ENCODE results near the gene PTDSS2. TPM values are rescaled to one million over a fixed set of nuclear protein-coding genes. Genes with fewer than 3 reads are reported as not detected.
A peak's percentile ranks its signal among the peaks of the same experiment; 100 is the strongest.

The PTDSS2 gene
- total and polyA plus RNA-seq, 2 of the 13 experiments (the other 11 are each of a cell fraction or from before 2014, with no cell fraction given): 21.7 to 26.4 TPM

DNA sequence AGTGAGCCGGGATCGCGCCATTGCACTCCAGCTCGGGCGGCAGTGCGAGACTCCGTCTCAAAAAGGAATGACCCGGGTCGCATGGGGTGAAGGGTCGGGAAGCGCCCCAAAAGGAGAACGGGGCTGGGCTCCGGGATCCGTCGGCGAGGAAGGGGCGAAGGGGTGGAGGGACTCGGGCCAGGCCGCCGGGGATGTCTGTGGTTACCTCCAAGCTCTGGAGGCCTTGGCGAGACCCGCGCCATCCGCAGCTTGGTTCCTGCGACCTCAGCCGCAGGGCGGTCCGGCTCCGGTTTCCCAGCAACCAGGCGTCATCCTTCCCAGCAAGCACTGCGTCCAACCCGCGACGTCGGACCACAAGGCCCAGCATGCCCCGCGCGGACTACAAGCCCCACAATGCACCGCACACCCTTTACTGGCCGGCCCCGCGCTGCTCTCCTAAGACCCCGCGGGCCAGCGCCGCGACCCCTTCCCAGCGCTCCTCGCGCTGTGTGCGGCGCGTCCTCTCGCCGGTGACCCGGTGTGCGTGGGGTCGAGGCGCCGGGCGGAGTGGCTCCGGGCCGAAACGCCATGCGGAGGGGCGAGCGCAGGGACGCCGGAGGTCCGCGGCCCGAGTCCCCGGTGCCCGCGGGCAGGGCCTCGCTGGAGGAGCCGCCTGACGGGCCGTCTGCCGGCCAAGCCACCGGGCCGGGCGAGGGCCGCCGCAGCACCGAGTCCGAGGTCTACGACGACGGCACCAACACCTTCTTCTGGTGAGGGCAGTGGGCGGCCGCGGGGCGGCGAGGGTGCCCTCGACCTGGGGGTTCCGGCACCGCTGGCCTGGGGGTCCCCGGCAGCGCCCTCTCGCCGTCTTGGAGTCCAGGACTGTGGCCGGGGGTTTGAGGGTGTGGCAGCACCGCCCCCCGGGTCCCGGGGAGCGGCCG lies at the start of gene PTDSS2 (continued):
- TF ChIP-seq, protein P1, sequence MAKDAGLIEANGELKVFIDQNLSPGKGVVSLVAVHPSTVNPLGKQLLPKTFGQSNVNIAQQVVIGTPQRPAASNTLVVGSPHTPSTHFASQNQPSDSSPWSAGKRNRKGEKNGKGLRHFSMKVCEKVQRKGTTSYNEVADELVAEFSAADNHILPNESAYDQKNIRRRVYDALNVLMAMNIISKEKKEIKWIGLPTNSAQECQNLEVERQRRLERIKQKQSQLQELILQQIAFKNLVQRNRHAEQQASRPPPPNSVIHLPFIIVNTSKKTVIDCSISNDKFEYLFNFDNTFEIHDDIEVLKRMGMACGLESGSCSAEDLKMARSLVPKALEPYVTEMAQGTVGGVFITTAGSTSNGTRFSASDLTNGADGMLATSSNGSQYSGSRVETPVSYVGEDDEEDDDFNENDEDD (CRISPR knock-in tag; IDR thresholded peaks at IDR 0.05; ENCODE audit: borderline replicate concordance): peak; percentile 82
- no peak for TF ChIP-seq TBX3 (IDR thresholded peaks at IDR 0.05; ENCODE audit: borderline replicate concordance)
- TF ChIP-seq, protein P2, sequence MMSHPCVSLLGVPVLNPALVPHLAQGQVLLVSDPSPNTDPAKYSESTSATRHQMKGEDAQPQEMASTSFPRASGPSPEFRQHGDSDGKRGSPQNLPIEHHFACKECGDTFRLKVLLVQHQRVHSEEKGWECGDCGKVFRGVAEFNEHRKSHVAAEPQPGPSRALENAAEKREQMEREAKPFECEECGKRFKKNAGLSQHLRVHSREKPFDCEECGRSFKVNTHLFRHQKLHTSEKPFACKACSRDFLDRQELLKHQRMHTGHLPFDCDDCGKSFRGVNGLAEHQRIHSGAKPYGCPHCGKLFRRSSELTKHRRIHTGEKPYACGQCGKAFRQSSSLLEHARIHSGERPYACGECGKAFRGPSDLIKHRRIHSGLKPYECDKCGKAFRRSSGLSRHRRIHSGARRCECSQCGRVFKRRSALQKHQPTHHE (CRISPR knock-in tag; IDR thresholded peaks at IDR 0.05; ENCODE audit: borderline replicate concordance): peak; percentile 73; the same call in 1 of the 2 replicates
- TF ChIP-seq CHD2 (IDR thresholded peaks at IDR 0.05; ENCODE audit: low read depth, low read length): peak; percentile 57
- TF ChIP-seq ZNF816 (CRISPR knock-in tag; IDR thresholded peaks at IDR 0.05; ENCODE audit: borderline replicate concordance): peak; percentile 52; the same call in 1 of the 2 replicates
- TF ChIP-seq, protein P3, sequence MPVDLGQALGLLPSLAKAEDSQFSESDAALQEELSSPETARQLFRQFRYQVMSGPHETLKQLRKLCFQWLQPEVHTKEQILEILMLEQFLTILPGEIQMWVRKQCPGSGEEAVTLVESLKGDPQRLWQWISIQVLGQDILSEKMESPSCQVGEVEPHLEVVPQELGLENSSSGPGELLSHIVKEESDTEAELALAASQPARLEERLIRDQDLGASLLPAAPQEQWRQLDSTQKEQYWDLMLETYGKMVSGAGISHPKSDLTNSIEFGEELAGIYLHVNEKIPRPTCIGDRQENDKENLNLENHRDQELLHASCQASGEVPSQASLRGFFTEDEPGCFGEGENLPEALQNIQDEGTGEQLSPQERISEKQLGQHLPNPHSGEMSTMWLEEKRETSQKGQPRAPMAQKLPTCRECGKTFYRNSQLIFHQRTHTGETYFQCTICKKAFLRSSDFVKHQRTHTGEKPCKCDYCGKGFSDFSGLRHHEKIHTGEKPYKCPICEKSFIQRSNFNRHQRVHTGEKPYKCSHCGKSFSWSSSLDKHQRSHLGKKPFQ (CRISPR knock-in tag; IDR thresholded peaks at IDR 0.05; ENCODE audit: insufficient replicate concordance): peak; percentile 31
- TF ChIP-seq ZNF652 (CRISPR knock-in tag; IDR thresholded peaks at IDR 0.05; ENCODE audit: borderline replicate concordance, low read depth): peak; percentile 100
- TF ChIP-seq, protein P4, sequence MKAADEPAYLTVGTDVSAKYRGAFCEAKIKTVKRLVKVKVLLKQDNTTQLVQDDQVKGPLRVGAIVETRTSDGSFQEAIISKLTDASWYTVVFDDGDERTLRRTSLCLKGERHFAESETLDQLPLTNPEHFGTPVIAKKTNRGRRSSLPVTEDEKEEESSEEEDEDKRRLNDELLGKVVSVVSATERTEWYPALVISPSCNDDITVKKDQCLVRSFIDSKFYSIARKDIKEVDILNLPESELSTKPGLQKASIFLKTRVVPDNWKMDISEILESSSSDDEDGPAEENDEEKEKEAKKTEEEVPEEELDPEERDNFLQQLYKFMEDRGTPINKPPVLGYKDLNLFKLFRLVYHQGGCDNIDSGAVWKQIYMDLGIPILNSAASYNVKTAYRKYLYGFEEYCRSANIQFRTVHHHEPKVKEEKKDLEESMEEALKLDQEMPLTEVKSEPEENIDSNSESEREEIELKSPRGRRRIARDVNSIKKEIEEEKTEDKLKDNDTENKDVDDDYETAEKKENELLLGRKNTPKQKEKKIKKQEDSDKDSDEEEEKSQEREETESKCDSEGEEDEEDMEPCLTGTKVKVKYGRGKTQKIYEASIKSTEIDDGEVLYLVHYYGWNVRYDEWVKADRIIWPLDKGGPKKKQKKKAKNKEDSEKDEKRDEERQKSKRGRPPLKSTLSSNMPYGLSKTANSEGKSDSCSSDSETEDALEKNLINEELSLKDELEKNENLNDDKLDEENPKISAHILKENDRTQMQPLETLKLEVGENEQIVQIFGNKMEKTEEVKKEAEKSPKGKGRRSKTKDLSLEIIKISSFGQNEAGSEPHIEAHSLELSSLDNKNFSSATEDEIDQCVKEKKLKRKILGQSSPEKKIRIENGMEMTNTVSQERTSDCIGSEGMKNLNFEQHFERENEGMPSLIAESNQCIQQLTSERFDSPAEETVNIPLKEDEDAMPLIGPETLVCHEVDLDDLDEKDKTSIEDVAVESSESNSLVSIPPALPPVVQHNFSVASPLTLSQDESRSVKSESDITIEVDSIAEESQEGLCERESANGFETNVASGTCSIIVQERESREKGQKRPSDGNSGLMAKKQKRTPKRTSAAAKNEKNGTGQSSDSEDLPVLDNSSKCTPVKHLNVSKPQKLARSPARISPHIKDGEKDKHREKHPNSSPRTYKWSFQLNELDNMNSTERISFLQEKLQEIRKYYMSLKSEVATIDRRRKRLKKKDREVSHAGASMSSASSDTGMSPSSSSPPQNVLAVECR (CRISPR knock-in tag; IDR thresholded peaks at IDR 0.05; ENCODE audit: borderline replicate concordance): peak; percentile 94
- TF ChIP-seq TCF7L2 (IDR thresholded peaks at IDR 0.05; ENCODE audit: low read depth, low read length): no peak
- peak; percentile 75; the same call in 1 of the 2 replicates for TF ChIP-seq TAF1 (CRISPR knock-in tag; IDR thresholded peaks at IDR 0.05)
- TF ChIP-seq ZNF674 (CRISPR knock-in tag; IDR thresholded peaks at IDR 0.05; ENCODE audit: low read depth): no peak
- peak; percentile 71 for TF ChIP-seq MXD4 (CRISPR knock-in tag; IDR thresholded peaks at IDR 0.05)
- TF ChIP-seq ZNF589 (CRISPR knock-in tag; conservative IDR thresholded peaks at IDR 0.05): no peak
- TF ChIP-seq ZFP82 (CRISPR knock-in tag; IDR thresholded peaks at IDR 0.05; ENCODE audit: borderline replicate concordance): no peak; the same call in 1 of the 2 replicates
- TF ChIP-seq ARHGAP35 (CRISPR knock-in tag; IDR thresholded peaks at IDR 0.05; ENCODE audit: borderline replicate concordance): peak; percentile 77; the same call in 1 of the 2 replicates
- no peak for TF ChIP-seq ZNF224 (CRISPR knock-in tag; IDR thresholded peaks at IDR 0.05)
- peak; percentile 66 for TF ChIP-seq PHF20 (CRISPR knock-in tag; IDR thresholded peaks at IDR 0.05)
